Measurements from ENCODE around the gene PDE11A.
"Not testable (repeated sequence)": the region's sequence is repeated elsewhere in the genome, so short reads cannot be mapped to it uniquely, and the experiment has no call there.

The PDE11A gene

GRCh38 chr2:178008636-178009289 is 63.8 kb downstream of the PDE11A start:
- DNase-seq (ENCODE audit: low spot score), result no peak

GRCh38 chr2:178006710-178007109 is 65.9 kb downstream of the PDE11A start:
- DNase-seq (ENCODE audit: low spot score), result no peak

- DNase-seq (ENCODE audit: low spot score), result no peak
Measured at GRCh38 chr2:178005756-178006155, 66.8 kb downstream of the PDE11A start.

- DNase-seq (ENCODE audit: low spot score), result no peak
Measured at GRCh38 chr2:178002038-178002437, 70.5 kb downstream of the PDE11A start.

GRCh38 chr2:177998996-177999395 is 73.6 kb downstream of the PDE11A start:
- DNase-seq (ENCODE audit: low spot score), result no peak

GRCh38 chr2:177998006-177998405 is 74.6 kb downstream of the PDE11A start:
- no peak for DNase-seq (ENCODE audit: low spot score)

GRCh38 chr2:177992992-177993391 is 79.6 kb downstream of the PDE11A start:
- DNase-seq (ENCODE audit: low spot score), result no peak

GRCh38 chr2:177989029-177989885 is 83.3 kb downstream of the PDE11A start:
- DNase-seq (ENCODE audit: low spot score), result no peak

- DNase-seq (ENCODE audit: low spot score), result no peak
Measured at GRCh38 chr2:177984749-177985148, 87.8 kb downstream of the PDE11A start.

- peak; percentile 56 for DNase-seq (ENCODE audit: low spot score)
Measured at GRCh38 chr2:177983183-177983788, 89.3 kb downstream of the PDE11A start.

- DNase-seq (ENCODE audit: low spot score), result no peak
Measured at GRCh38 chr2:177972782-177973181, 99.8 kb downstream of the PDE11A start.

- DNase-seq (ENCODE audit: low spot score), result no peak
Measured at GRCh38 chr2:177972123-177972522, 100.5 kb downstream of the PDE11A start.

GRCh38 chr2:177970670-177971454 is 101.7 kb downstream of the PDE11A start:
- no peak for DNase-seq (ENCODE audit: low spot score)

GRCh38 chr2:177964892-177965291 is 107.7 kb downstream of the PDE11A start:
- DNase-seq (ENCODE audit: low spot score), result no peak

- no peak for DNase-seq (ENCODE audit: low spot score)
Measured at GRCh38 chr2:177952151-177952550, 120.4 kb downstream of the PDE11A start.

GRCh38 chr2:177947598-177947997 is 125.0 kb downstream of the PDE11A start:
- DNase-seq (ENCODE audit: low spot score), result not testable (repeated sequence)

- DNase-seq (ENCODE audit: low spot score), result not testable (repeated sequence)
Measured at GRCh38 chr2:177944530-177944929, 128.0 kb downstream of the PDE11A start.

- DNase-seq (ENCODE audit: low spot score), result no peak
Measured at GRCh38 chr2:177942731-177943130, 129.8 kb downstream of the PDE11A start.

GRCh38 chr2:177939211-177939610 is 133.4 kb downstream of the PDE11A start:
- no peak for DNase-seq (ENCODE audit: low spot score)

- no peak for DNase-seq (ENCODE audit: low spot score)
Measured at GRCh38 chr2:177930916-177931315, 141.7 kb downstream of the PDE11A start.

GRCh38 chr2:177929662-177930522 is 142.7 kb downstream of the PDE11A start:
- no peak for DNase-seq (ENCODE audit: low spot score)

All from COLO829 (cell line).